GM10248 (cell line): ENCODE data around the gene NRP2.

ENCODE experiments used
- CTCF ChIA-PET: fragments of 300-600 bp; sonication (Branson Sonifier 250); formaldehyde crosslinking; extraction: SDS; loops from one replicate; lab custom pipeline; 2021; ENCODE audit warnings: antibody characterized with exemption; lab: Yijun Ruan, JAX
- POLR2A ChIA-PET: fragments of 350-650 bp; sonication (Branson Sonifier 250); formaldehyde crosslinking; extraction: SDS; loops from one replicate; lab custom pipeline; 2020; ENCODE audit warnings: antibody characterized with exemption; lab: Yijun Ruan, JAX
- DNase-seq: peaks from one replicate; pipeline ENCODE4 v3.0.0; 2012; ENCODE audit errors: extremely low spot score
- CTCF ChIP-seq: IDR thresholded peaks from 2 replicates; pipeline ENCODE4 v1.5.1; 2012; ENCODE audit warnings: mild to moderate bottlenecking, low read depth; ENCODE audit errors: extremely low read depth, missing control alignments, control extremely low read depth

The NRP2 gene

GRCh38 chr2:205827809-205828365, 145.6 kb downstream of the NRP2 start:
- ChIA-PET POLR2A (no interaction called here), CTCF (interaction anchor here (0.9 to 1.9 kb wide), 3 partner anchors 12 to 15 kb away, joined by 4 to 5 read pairs (median 4); no protein-coding TSS in a partner anchor)

GRCh38 chr2:205833864-205834263, 151.6 kb downstream of the NRP2 start:
- no peak for TF ChIP-seq CTCF
- DNase-seq, result no peak
- POLR2A ChIA-PET, result no interaction called here
- CTCF ChIA-PET, result no interaction called here

More at GRCh38 chr2:205827809-205828365, 145.6 kb downstream of the NRP2 start:
- no peak for DNase-seq
- no peak for TF ChIP-seq CTCF

- ChIA-PET CTCF (interaction anchor here (1.7 kb wide), 1 partner anchor 21 kb away, joined by 4 read pairs; no protein-coding TSS in a partner anchor), POLR2A (no interaction called here)
- DNase-seq, result no peak
- TF ChIP-seq CTCF, result no peak
These were observed 152.5 kb downstream of the NRP2 start for GRCh38 chr2:205834796-205835195.

- CTCF ChIA-PET, result interaction anchor here (1.7 kb wide), 1 partner anchor 21 kb away, joined by 4 read pairs; no protein-coding TSS in a partner anchor
- no peak for TF ChIP-seq CTCF
- DNase-seq, result no peak
- POLR2A ChIA-PET, result no interaction called here
These were observed 153.0 kb downstream of the NRP2 start for GRCh38 chr2:205835251-205835791.

GRCh38 chr2:205835923-205836322, 153.6 kb downstream of the NRP2 start:
- TF ChIP-seq CTCF, result no peak
- CTCF ChIA-PET, result interaction anchor here (1.7 kb wide), 1 partner anchor 22 kb away, joined by 4 read pairs; no protein-coding TSS in a partner anchor
- DNase-seq, result no peak
- POLR2A ChIA-PET, result no interaction called here

GRCh38 chr2:205836477-205837221, 154.3 kb downstream of the NRP2 start:
- no peak for TF ChIP-seq CTCF
- CTCF ChIA-PET, result no interaction called here
- no peak for DNase-seq
- POLR2A ChIA-PET, result no interaction called here
